PFSK-1 (cell line): ENCODE data around the gene CSF1R.

Source experiments
- FOXP2 ChIP-seq: optimal IDR thresholded peaks from 2 replicates; pipeline ENCODE3; 2011; ENCODE audit warnings: borderline replicate concordance, control low read depth, inconsistent platforms; ENCODE audit not compliant: insufficient read depth; ENCODE audit errors: extremely low read length, extremely low read depth
- POLR2AphosphoS5 ChIP-seq: IDR thresholded peaks from 2 replicates; pipeline ENCODE4 v1.6.1; 2012; ENCODE audit warnings: low read depth, mild to moderate bottlenecking, control low read depth, low read length, moderate library complexity
- SIN3A ChIP-seq: IDR thresholded peaks from 2 replicates; pipeline ENCODE4 v1.6.1; 2012; ENCODE audit warnings: mild to moderate bottlenecking, low read length, moderate library complexity, borderline replicate concordance; ENCODE audit not compliant: insufficient read depth
- TAF1 ChIP-seq: IDR thresholded peaks from 2 replicates; pipeline ENCODE4 v1.6.1; 2012; ENCODE audit warnings: low read length, control low read depth, borderline replicate concordance; ENCODE audit not compliant: insufficient read depth
- TF ChIP-seq, protein P1 (sequence below), 2 experiments: IDR thresholded peaks; 2 replicates each; pipeline versions ENCODE4 v1.6.1 to v1.8.0; 2011 to 2012; ENCODE audit warnings: low read depth in 2 of 2, low read length in 2 of 2, control low read depth in 1 of 2, inconsistent platforms in 1 of 2, mild to moderate bottlenecking in 1 of 2, moderate library complexity in 1 of 2; ENCODE audit not compliant: insufficient read depth in 1 of 2

DNA sequence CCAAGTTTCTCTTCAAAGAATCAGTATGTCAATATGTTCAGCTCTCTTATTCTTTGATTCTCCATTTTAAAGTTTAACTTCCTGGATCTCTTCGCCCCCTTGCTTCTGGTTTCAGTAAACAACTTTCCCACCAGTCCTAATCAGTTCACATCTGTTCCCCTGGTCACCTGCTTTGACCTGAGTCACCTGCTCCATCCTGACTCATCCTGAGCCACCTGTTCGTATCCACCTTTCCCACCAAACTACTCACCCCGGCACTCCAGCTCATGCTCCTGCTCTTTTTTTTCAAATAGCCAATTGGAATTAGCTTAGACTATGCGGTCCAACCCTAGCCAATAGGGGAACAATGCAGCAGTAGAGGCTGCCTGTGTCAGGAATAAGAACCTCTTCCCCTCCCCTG lies 23.6 kb upstream of the CSF1R start:
- TF ChIP-seq, protein P1, sequence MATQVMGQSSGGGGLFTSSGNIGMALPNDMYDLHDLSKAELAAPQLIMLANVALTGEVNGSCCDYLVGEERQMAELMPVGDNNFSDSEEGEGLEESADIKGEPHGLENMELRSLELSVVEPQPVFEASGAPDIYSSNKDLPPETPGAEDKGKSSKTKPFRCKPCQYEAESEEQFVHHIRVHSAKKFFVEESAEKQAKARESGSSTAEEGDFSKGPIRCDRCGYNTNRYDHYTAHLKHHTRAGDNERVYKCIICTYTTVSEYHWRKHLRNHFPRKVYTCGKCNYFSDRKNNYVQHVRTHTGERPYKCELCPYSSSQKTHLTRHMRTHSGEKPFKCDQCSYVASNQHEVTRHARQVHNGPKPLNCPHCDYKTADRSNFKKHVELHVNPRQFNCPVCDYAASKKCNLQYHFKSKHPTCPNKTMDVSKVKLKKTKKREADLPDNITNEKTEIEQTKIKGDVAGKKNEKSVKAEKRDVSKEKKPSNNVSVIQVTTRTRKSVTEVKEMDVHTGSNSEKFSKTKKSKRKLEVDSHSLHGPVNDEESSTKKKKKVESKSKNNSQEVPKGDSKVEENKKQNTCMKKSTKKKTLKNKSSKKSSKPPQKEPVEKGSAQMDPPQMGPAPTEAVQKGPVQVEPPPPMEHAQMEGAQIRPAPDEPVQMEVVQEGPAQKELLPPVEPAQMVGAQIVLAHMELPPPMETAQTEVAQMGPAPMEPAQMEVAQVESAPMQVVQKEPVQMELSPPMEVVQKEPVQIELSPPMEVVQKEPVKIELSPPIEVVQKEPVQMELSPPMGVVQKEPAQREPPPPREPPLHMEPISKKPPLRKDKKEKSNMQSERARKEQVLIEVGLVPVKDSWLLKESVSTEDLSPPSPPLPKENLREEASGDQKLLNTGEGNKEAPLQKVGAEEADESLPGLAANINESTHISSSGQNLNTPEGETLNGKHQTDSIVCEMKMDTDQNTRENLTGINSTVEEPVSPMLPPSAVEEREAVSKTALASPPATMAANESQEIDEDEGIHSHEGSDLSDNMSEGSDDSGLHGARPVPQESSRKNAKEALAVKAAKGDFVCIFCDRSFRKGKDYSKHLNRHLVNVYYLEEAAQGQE (IDR thresholded peaks at IDR 0.05; ENCODE audit: insufficient read depth in 1 of 2, low read depth in 2 of 2, low read length in 2 of 2), result no peak
- TF ChIP-seq POLR2AphosphoS5, result no peak
- no peak for TF ChIP-seq FOXP2
- TF ChIP-seq SIN3A, result no peak
- TF ChIP-seq TAF1, result no peak
